Omental fat pad (tissue), 4 donors: ENCODE data around the gene SVIL. TPM values are rescaled to one million over a fixed set of nuclear protein-coding genes. Genes with fewer than 3 reads are reported as not detected.
A peak's percentile ranks its signal among the peaks of the same experiment; 100 is the strongest.

Source experiments
- ATAC-seq: fragments of 150-250 bp; one replicate; pipeline ENCODE4 v1.9.1; 2016; ENCODE audit warnings: mild to moderate bottlenecking, moderate library complexity; ENCODE audit not compliant: low FRiP score
- DNase-seq: peaks from one replicate; pipeline ENCODE4 v3.0.0-alpha.2; 2019; ENCODE audit warnings: low spot score
- CTCF ChIP-seq, 3 donors: fragments of 450-650 bp; IDR thresholded peaks; one replicate each; pipeline ENCODE4 v1.5.1; 2016 to 2017; ENCODE audit warnings: antibody characterized with exemption in 3 of 3, mild to moderate bottlenecking in 3 of 3, moderate library complexity in 2 of 3
- total RNA-seq, 4 donors: library from RNA; depleted of rRNA; stranded (reverse); fragments of >200 nt; gene quantifications; one replicate each; pipeline ENCODE4 v1.1.0, GENCODE V29; 2016

Gene SVIL
- total RNA-seq, 4 donors from 2014 or later = 22.8 to 44.4 (median 30.5) TPM

- no peak for DNase-seq
- no peak for ATAC-seq
- TF ChIP-seq CTCF (IDR thresholded peaks at IDR 0.05) = no peak
Measured at GRCh38 chr10:29663718-29664117, 28.9 kb upstream of the SVIL start.

GRCh38 chr10:29658984-29659965 lies 24.5 kb upstream of the SVIL start:
- peak; percentile 87 for ATAC-seq
- no peak for TF ChIP-seq CTCF (IDR thresholded peaks at IDR 0.05)
- DNase-seq = no peak

- DNase-seq (no peak), ATAC-seq (no peak)
- TF ChIP-seq CTCF (IDR thresholded peaks at IDR 0.05) = no peak
Measured at GRCh38 chr10:29657719-29658274, 23.0 kb upstream of the SVIL start.

GRCh38 chr10:29656451-29656992 lies 21.8 kb upstream of the SVIL start:
- ATAC-seq = no peak
- DNase-seq = no peak
- no peak for TF ChIP-seq CTCF (IDR thresholded peaks at IDR 0.05)

- no peak for ATAC-seq
- TF ChIP-seq CTCF (IDR thresholded peaks at IDR 0.05) = no peak
- no peak for DNase-seq
Measured at GRCh38 chr10:29652192-29652591, 17.4 kb upstream of the SVIL start.

GRCh38 chr10:29651767-29652166 lies 17.0 kb upstream of the SVIL start:
- no peak for TF ChIP-seq CTCF (IDR thresholded peaks at IDR 0.05)
- ATAC-seq (no peak), DNase-seq (no peak)
